ENCODE data around the gene GPC1.

Gene GPC1

GRCh38 chr2:240468303-240469238, 33.1 kb downstream of the GPC1 start:
- Histone ChIP-seq H3K4me2 (ENCODE audit: low read length) (no peak overlapping the region), H3K27ac (ENCODE audit: low read depth, low read length, poor library complexity, severe bottlenecking) (no peak overlapping the region)

GRCh38 chr2:240469239-240469636, 33.8 kb downstream of the GPC1 start:
- no peak overlapping the region for H3K4me2 ChIP-seq (ENCODE audit: low read length)
- H3K4me1 ChIP-seq (ENCODE audit: insufficient read depth, low read length, severe bottlenecking): no peaks in the 10 kb centered on the region
- no peaks in the 10 kb centered on the region for H3K9me2 ChIP-seq (ENCODE audit: low read depth, low read length)
- H3K9me3 ChIP-seq (ENCODE audit: low read length): 0 out of 2 replicates have a peak, but pooled peaks cover 3% of the 10 kb centered on the region
- H3K9ac ChIP-seq (ENCODE audit: low read length): no peak overlapping the region
- no peak overlapping the region for H2AFZ ChIP-seq (ENCODE audit: low read length)
- H3K36me3 ChIP-seq (ENCODE audit: insufficient read depth, low read length): no peaks in the 10 kb centered on the region
- TF ChIP-seq CTCF (IDR thresholded peaks at IDR 0.05; ENCODE audit: low read length) (no peak), EZH2 (IDR thresholded peaks at IDR 0.05; ENCODE audit: borderline replicate concordance, low read length) (no peak)
- no peak overlapping the region for H3K4me3 ChIP-seq (ENCODE audit: low read depth, low read length, poor library complexity, severe bottlenecking)
- H3F3A ChIP-seq (ENCODE audit: insufficient read depth, low read length): no peaks in the 10 kb centered on the region
- H3K27me3 ChIP-seq (ENCODE audit: insufficient read depth, low read length): no peaks in the 10 kb centered on the region
- H4K20me1 ChIP-seq (ENCODE audit: insufficient read depth, low read length): no peaks in the 10 kb centered on the region
- no peaks in the 10 kb centered on the region for H3K79me2 ChIP-seq (ENCODE audit: insufficient read depth, low read length)
- no peak overlapping the region for H3K27ac ChIP-seq (ENCODE audit: low read depth, low read length, poor library complexity, severe bottlenecking)

More at GRCh38 chr2:240468303-240469238, 33.1 kb downstream of the GPC1 start:
- TF ChIP-seq CTCF (IDR thresholded peaks at IDR 0.05; ENCODE audit: low read length) (no peak), EZH2 (IDR thresholded peaks at IDR 0.05; ENCODE audit: borderline replicate concordance, low read length) (no peak)
- H3K9me2 ChIP-seq (ENCODE audit: low read depth, low read length): no peaks in the 10 kb centered on the region
- no peaks in the 10 kb centered on the region for H4K20me1 ChIP-seq (ENCODE audit: insufficient read depth, low read length)
- H3F3A ChIP-seq (ENCODE audit: insufficient read depth, low read length): no peaks in the 10 kb centered on the region
- H3K36me3 ChIP-seq (ENCODE audit: insufficient read depth, low read length): no peaks in the 10 kb centered on the region
- H2AFZ ChIP-seq (ENCODE audit: low read length): no peak overlapping the region
- H3K4me3 ChIP-seq (ENCODE audit: low read depth, low read length, poor library complexity, severe bottlenecking): no peak overlapping the region
- no peaks in the 10 kb centered on the region for H3K27me3 ChIP-seq (ENCODE audit: insufficient read depth, low read length)
- H3K9me3 ChIP-seq (ENCODE audit: low read length): no peaks in the 10 kb centered on the region
- no peaks in the 10 kb centered on the region for H3K79me2 ChIP-seq (ENCODE audit: insufficient read depth, low read length)
- H3K9ac ChIP-seq (ENCODE audit: low read length): no peak overlapping the region
- H3K4me1 ChIP-seq (ENCODE audit: insufficient read depth, low read length, severe bottlenecking): no peaks in the 10 kb centered on the region

DNA sequence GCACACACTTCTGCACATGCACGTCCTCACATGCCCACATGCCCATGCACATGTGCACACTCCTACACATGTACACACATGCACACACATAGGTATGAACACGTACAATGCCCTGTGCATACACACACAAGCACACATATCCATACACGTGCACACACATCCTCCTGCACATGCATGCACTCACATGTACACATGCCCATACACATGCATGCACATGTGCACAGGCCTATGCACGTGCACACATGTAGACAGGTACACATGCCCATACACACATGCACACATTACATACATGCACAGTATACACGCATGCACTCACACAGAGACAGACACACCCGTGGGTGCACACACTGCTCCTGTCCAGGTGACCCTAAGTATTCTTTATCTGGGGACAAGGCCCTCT, 34.3 kb downstream of the GPC1 start:
- H3K79me2 ChIP-seq (ENCODE audit: insufficient read depth, low read length): no peaks in the 10 kb centered on the region
- no peak for TF ChIP-seq CTCF (IDR thresholded peaks at IDR 0.05; ENCODE audit: low read length)
- no peak for TF ChIP-seq EZH2 (IDR thresholded peaks at IDR 0.05; ENCODE audit: borderline replicate concordance, low read length)
- no peak overlapping the region for H3K27ac ChIP-seq (ENCODE audit: low read depth, low read length, poor library complexity, severe bottlenecking)
- no peak overlapping the region for H3K4me2 ChIP-seq (ENCODE audit: low read length)
- H2AFZ ChIP-seq (ENCODE audit: low read length): no peak overlapping the region
- H3K4me3 ChIP-seq (ENCODE audit: low read depth, low read length, poor library complexity, severe bottlenecking): no peak overlapping the region
- no peaks in the 10 kb centered on the region for H3F3A ChIP-seq (ENCODE audit: insufficient read depth, low read length)
- H3K9me2 ChIP-seq (ENCODE audit: low read depth, low read length): no peaks in the 10 kb centered on the region
- 0 out of 2 replicates have a peak, but pooled peaks cover 3% of the 10 kb centered on the region for H3K9me3 ChIP-seq (ENCODE audit: low read length)
- H3K27me3 ChIP-seq (ENCODE audit: insufficient read depth, low read length): no peaks in the 10 kb centered on the region
- H4K20me1 ChIP-seq (ENCODE audit: insufficient read depth, low read length): no peaks in the 10 kb centered on the region
- no peaks in the 10 kb centered on the region for H3K36me3 ChIP-seq (ENCODE audit: insufficient read depth, low read length)
- H3K9ac ChIP-seq (ENCODE audit: low read length): no peak overlapping the region
- no peaks in the 10 kb centered on the region for H3K4me1 ChIP-seq (ENCODE audit: insufficient read depth, low read length, severe bottlenecking)
